HFFc6 (cell line): ENCODE data around the gene VPS26B. TPM values are rescaled to one million over a fixed set of nuclear protein-coding genes. Genes with fewer than 3 reads are reported as not detected.
A peak's percentile ranks its signal among the peaks of the same experiment; 100 is the strongest.

Experiments used
- DNase-seq: peaks from one replicate; pipeline ENCODE4 v3.0.0-alpha.2; 2018
- H3K27ac Mint-ChIP-seq: 2 replicates; pipeline ENCODE4 v1.8.0; 2020; ENCODE audit warnings: mild to moderate bottlenecking, mixed read lengths
- H3K27me3 Mint-ChIP-seq: 2 replicates; pipeline ENCODE4 v1.8.0; 2021; ENCODE audit warnings: mild to moderate bottlenecking, moderate library complexity, mixed read lengths; ENCODE audit not compliant: insufficient read depth
- H3K36me3 Mint-ChIP-seq: 2 replicates; pipeline ENCODE4 v1.8.0; 2021; ENCODE audit warnings: low read depth, mixed read lengths
- H3K4me1 Mint-ChIP-seq: 2 replicates; pipeline ENCODE4 v1.8.0; 2020; ENCODE audit warnings: low read depth, mixed read lengths
- H3K4me3 Mint-ChIP-seq: 2 replicates; pipeline ENCODE4 v1.8.0; 2020; ENCODE audit warnings: mild to moderate bottlenecking, moderate library complexity, mixed read lengths
- H3K9me3 Mint-ChIP-seq: 2 replicates; pipeline ENCODE4 v1.8.0; 2020; ENCODE audit warnings: mild to moderate bottlenecking, mixed read lengths
- total RNA-seq, 6 experiments: library from RNA; stranded (reverse); fragmentation: NEBNext Ultra II Directional; extraction: Animal tissue kit (Norgen Biotek cat#: 25700); gene quantifications; 2 replicates in 1 of 6; 3 replicates in 5 of 6; pipeline ENCODE4 v1.2.3, GENCODE V29; 2021
- TF ChIP-seq, protein P1 (sequence below): fragments of 200-600 bp; sonication (generic); IDR thresholded peaks from 2 replicates; pipeline ENCODE4 v1.5.0; 2021; ENCODE audit warnings: antibody characterized with exemption, mild to moderate bottlenecking

Gene VPS26B
- total RNA-seq, 6 experiments from 2014 or later, result 36.5 to 45.0 (median 39.1) TPM

DNA sequence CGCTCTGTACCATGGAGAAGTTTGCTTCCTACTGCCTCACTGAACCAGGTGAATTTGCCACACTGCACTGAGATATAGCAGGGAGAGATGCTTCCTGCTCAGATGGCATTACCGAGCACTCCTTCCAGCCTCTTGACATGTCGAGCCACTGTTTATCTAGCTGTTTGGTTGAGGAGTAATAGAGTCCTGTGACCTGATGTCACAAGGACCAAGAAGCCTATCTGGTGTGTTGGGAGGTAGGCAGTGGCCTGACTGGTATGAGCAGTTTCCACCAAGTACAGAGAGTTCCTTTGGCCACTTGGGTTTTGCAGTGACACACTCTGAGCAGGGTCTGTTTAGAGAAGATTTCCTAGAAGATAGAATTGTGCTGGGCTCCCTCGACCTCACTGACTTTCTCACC lies 34.1 kb downstream of the VPS26B start:
- Mint-ChIP-seq H3K27me3 (no peaks in the 10 kb centered on the region; the same call in 1 of the 2 replicates), H3K27ac (no peak overlapping the region), H3K36me3 (peaks cover 12% of the 10 kb centered on the region), H3K4me3 (no peak overlapping the region), H3K4me1 (peaks cover 11% of the 10 kb centered on the region), H3K9me3 (no peaks in the 10 kb centered on the region)
- DNase-seq, result no peak
- TF ChIP-seq, protein P1, sequence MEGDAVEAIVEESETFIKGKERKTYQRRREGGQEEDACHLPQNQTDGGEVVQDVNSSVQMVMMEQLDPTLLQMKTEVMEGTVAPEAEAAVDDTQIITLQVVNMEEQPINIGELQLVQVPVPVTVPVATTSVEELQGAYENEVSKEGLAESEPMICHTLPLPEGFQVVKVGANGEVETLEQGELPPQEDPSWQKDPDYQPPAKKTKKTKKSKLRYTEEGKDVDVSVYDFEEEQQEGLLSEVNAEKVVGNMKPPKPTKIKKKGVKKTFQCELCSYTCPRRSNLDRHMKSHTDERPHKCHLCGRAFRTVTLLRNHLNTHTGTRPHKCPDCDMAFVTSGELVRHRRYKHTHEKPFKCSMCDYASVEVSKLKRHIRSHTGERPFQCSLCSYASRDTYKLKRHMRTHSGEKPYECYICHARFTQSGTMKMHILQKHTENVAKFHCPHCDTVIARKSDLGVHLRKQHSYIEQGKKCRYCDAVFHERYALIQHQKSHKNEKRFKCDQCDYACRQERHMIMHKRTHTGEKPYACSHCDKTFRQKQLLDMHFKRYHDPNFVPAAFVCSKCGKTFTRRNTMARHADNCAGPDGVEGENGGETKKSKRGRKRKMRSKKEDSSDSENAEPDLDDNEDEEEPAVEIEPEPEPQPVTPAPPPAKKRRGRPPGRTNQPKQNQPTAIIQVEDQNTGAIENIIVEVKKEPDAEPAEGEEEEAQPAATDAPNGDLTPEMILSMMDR, result no peak

- TF ChIP-seq, protein P1, result no peak
- Mint-ChIP-seq H3K27ac (no peak overlapping the region), H3K36me3 (peaks cover 12% of the 10 kb centered on the region)
Observed at GRCh38 chr11:134260503-134260902, 36.0 kb downstream of the VPS26B start.

DNA sequence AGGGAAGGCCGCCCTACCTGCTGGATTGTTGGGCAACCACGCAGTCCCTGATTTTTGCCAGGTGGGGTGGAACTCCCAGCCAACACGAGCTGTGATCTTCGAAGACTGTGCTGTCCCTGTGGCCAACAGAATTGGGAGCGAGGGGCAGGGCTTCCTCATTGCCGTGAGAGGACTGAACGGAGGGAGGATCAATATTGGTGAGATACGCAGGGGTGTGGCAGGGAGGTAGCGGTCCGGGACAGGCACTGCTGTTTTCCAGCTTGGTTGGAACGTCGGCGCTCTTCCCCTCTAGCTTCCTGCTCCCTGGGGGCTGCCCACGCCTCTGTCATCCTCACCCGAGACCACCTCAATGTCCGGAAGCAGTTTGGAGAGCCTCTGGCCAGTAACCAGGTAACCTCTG lies 36.5 kb downstream of the VPS26B start:
- TF ChIP-seq, protein P1, result no peak
- no peaks in the 10 kb centered on the region for H3K9me3 Mint-ChIP-seq
- no peak for DNase-seq
- no peaks in the 10 kb centered on the region for H3K27me3 Mint-ChIP-seq
- H3K27ac Mint-ChIP-seq, result no peak overlapping the region
- H3K4me3 Mint-ChIP-seq, result no peak overlapping the region
- peaks cover 12% of the 10 kb centered on the region for H3K36me3 Mint-ChIP-seq
- H3K4me1 Mint-ChIP-seq, result peaks cover 2% of the 10 kb centered on the region

More at GRCh38 chr11:134260503-134260902, 36.0 kb downstream of the VPS26B start:
- H3K4me1 Mint-ChIP-seq, result no peaks in the 10 kb centered on the region
- H3K4me3 Mint-ChIP-seq, result no peak overlapping the region
- no peaks in the 10 kb centered on the region for H3K9me3 Mint-ChIP-seq
- H3K27me3 Mint-ChIP-seq, result no peaks in the 10 kb centered on the region
- no peak for DNase-seq

- Mint-ChIP-seq H3K27ac (no peak overlapping the region), H3K4me1 (peaks cover 10% of the 10 kb centered on the region), H3K9me3 (no peaks in the 10 kb centered on the region), H3K4me3 (no peak overlapping the region), H3K36me3 (peaks cover 12% of the 10 kb centered on the region), H3K27me3 (no peaks in the 10 kb centered on the region)
- TF ChIP-seq, protein P1, result peak; percentile 79
- DNase-seq, result peak; percentile 23
Observed at GRCh38 chr11:134261626-134262488, 37.4 kb downstream of the VPS26B start.

DNA sequence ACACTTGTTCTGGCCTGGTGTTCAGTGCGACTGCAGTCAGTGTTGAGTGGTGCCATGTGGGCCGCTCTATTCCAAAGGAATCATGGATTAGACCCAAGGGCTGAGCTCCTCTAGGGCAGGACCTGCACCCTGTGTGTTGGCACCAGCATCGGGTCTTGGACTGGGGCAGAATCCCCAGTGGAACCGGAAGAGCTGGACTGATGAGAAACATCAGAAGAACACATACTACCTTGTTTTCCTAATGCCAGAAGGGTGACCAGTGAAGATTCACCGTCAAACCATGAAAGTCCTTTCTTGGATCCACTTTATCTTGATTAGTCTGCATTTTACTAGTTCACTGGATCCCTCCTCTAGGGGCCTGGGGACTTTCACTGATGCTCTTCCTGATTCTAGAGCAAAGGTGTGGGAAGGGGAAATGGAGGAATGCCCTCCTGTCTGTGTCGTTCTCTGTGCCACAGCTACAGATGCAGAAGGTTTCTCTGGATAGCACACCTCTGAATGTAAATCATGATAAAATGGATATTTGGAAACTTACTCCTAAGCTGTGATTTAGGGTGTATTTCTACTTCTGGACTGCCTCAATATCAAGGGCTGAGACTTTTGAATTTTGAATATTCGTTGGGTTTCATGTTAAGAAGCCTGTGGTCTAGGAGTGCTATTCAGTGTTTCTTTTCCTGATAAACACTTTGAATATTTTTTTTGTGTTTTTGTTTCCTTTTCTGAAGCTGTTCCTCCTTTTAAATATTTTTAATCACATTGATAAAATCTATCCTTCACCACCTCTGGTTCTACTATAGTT lies 40.7 kb downstream of the VPS26B start:
- no peaks in the 10 kb centered on the region for H3K36me3 Mint-ChIP-seq
- peaks cover 18% of the 10 kb centered on the region for H3K4me1 Mint-ChIP-seq
- TF ChIP-seq, protein P1, result no peak
- H3K27ac Mint-ChIP-seq, result no peak overlapping the region
- DNase-seq, result no peak
- H3K9me3 Mint-ChIP-seq, result no peaks in the 10 kb centered on the region
- H3K27me3 Mint-ChIP-seq, result peaks cover 5% of the 10 kb centered on the region; the same call in 1 of the 2 replicates
- no peak overlapping the region for H3K4me3 Mint-ChIP-seq
